ENCODE results near the gene ENDOV. TPM values are rescaled to one million over a fixed set of nuclear protein-coding genes. Genes with fewer than 3 reads are reported as not detected.
"Not testable (repeated sequence)": the region's sequence is repeated elsewhere in the genome, so short reads cannot be mapped to it uniquely, and the experiment has no call there.

ENDOV gene
- total RNA-seq, 2 donors from 2014 or later, result 10.3 to 11.7 TPM

- intact Hi-C loops (cut with DNase I), result no loop called here
- ATAC-seq, result no peak
- no peak for DNase-seq
These were observed 28.6 kb upstream of the ENDOV start for GRCh38 chr17:80386341-80386740.

- no peak for DNase-seq
- no peak for ATAC-seq
- intact Hi-C loops (cut with DNase I), result no loop called here
These were observed 27.9 kb upstream of the ENDOV start for GRCh38 chr17:80387071-80387470.

- no peak for DNase-seq
- no peak for ATAC-seq
- intact Hi-C loops (cut with DNase I), result no loop called here
These were observed 26.8 kb upstream of the ENDOV start for GRCh38 chr17:80388175-80388574.

GRCh38 chr17:80388601-80389000 is 26.4 kb upstream of the ENDOV start:
- intact Hi-C loops (cut with DNase I), result no loop called here
- ATAC-seq, result no peak
- no peak for DNase-seq

- DNase-seq (no peak), ATAC-seq (peak in 1 of 2 donors; percentile 33)
- intact Hi-C loops (cut with DNase I), result no loop called here
These were observed 25.7 kb upstream of the ENDOV start for GRCh38 chr17:80389011-80389995.

- no peak for ATAC-seq
- intact Hi-C loops (cut with DNase I), result no loop called here
- DNase-seq, result no peak
These were observed 21.6 kb upstream of the ENDOV start for GRCh38 chr17:80393241-80393890.

- intact Hi-C loops (cut with DNase I), result no loop called here
- peak in 1 of 2 donors; percentile 46 for ATAC-seq
- DNase-seq, result no peak
These were observed 21.0 kb upstream of the ENDOV start for GRCh38 chr17:80393961-80394360.

- DNase-seq (no peak), ATAC-seq (peak; percentile 61 to 78)
- intact Hi-C loops (cut with DNase I), result no loop called here
These were observed 20.2 kb upstream of the ENDOV start for GRCh38 chr17:80394629-80395216.

GRCh38 chr17:80395402-80396151 is 19.4 kb upstream of the ENDOV start:
- ATAC-seq (peak in 1 of 2 donors; percentile 64), DNase-seq (no peak)
- intact Hi-C loops (cut with DNase I), result no loop called here

GRCh38 chr17:80396157-80397033 is 18.6 kb upstream of the ENDOV start:
- intact Hi-C loops (cut with DNase I), result no loop called here

GRCh38 chr17:80397034-80397387 is 18.0 kb upstream of the ENDOV start:
- intact Hi-C loops (cut with DNase I), result no loop called here
- no peak for ATAC-seq
- no peak for DNase-seq

More at GRCh38 chr17:80396157-80397033, 18.6 kb upstream of the ENDOV start:
- ATAC-seq, result peak in 1 of 2 donors; percentile 25
- no peak for DNase-seq

GRCh38 chr17:80397686-80398085 is 17.3 kb upstream of the ENDOV start:
- DNase-seq, result no peak
- intact Hi-C loops (cut with DNase I), result no loop called here

GRCh38 chr17:80401086-80401485 is 13.9 kb upstream of the ENDOV start:
- intact Hi-C loops (cut with DNase I); ATAC-seq; DNase-seq: not testable (repeated sequence)

More at GRCh38 chr17:80397686-80398085, 17.3 kb upstream of the ENDOV start:
- ATAC-seq, result no peak

- DNase-seq; ATAC-seq; intact Hi-C loops (cut with DNase I): not testable (repeated sequence)
These were observed 12.9 kb upstream of the ENDOV start for GRCh38 chr17:80402102-80402501.

- ATAC-seq (no peak), DNase-seq (no peak)
- intact Hi-C loops (cut with DNase I), result no loop called here
These were observed 12.0 kb upstream of the ENDOV start for GRCh38 chr17:80402959-80403358.

- no peak for DNase-seq
- ATAC-seq, result no peak
- intact Hi-C loops (cut with DNase I), result no loop called here
These were observed 8.8 kb upstream of the ENDOV start for GRCh38 chr17:80406146-80406545.

- intact Hi-C loops (cut with DNase I); ATAC-seq; DNase-seq: not testable (repeated sequence)
These were observed 7.0 kb upstream of the ENDOV start for GRCh38 chr17:80407917-80408316.

GRCh38 chr17:80408872-80409271 is 6.1 kb upstream of the ENDOV start:
- DNase-seq (no peak), ATAC-seq (no peak)
- intact Hi-C loops (cut with DNase I), result no loop called here
